Diencephalon (tissue), 1 donor: Measurements from ENCODE around the gene PIGO. TPM values are rescaled to one million over a fixed set of nuclear protein-coding genes. Genes with fewer than 3 reads are reported as not detected.

Source experiments
- small RNA-seq: library from RNA; depleted of rRNA; stranded (forward); fragments of <200 nt; gene quantifications from one replicate; pipeline ENCODE3, GENCODE V24; 2014
- total RNA-seq: library from RNA; depleted of rRNA; stranded (reverse); fragments of >200 nt; gene quantifications from one replicate; pipeline ENCODE4 v1.2.3, GENCODE V29; 2014

PIGO gene
- 9.9 TPM for total RNA-seq

GRCh38 chr9:35096035-35096849 lies at the start of gene PIGO:
PIGO (minus strand) TSS chr9:35096591; CDS start chr9:35095565, 1,026 bp downstream.

GRCh38 chr9:35115680-35116538 lies 19.5 kb upstream of the PIGO start, which contains the start of gene ATOSB:
ATOSB (minus strand) TSS chr9:35115862; CDS start chr9:35108274, 7,588 bp downstream.

DNA sequence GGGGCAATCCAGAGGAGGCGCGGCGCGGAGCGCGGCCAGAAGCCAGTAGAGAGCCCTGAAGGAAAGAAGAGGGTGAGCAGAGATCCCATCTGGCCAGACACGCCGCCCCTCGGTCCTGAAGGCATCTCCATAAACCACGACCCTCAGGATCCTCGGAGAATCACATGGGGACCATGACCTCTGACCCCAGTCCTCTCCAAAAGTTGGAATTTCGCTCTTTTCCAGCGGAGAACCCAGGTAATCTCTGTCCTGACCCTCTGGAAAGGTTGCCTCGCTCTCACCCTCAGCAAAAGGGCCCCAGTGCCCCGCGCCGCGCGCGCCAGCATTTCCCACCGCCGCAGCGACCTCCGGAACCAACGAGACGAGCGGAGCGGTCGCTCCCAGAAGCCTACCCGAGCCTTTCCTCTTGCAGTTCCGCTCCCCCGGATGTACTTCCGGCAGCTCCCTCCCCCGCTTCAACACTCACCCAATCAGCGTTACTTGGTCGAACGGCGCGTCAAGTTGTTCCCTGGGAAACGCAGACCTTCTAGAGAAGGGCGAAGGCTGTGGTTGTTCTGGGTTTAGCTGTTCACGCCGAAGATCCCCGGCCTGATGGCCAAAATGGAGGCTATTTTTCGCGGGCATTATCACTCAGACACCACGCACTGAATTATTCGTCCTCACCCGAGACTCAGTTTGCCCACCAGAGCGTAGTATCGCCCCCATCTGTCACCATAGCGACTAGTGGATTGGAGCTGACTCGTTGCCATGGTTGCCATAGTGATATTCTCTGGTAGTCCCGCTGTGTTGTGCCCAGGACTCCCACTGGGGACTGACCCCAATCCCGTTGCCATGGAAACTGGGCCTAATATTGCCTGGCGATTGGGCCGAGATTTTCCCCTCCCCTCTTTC lies 6.6 kb upstream of the PIGO start, which contains the start of gene STOML2:
Gene STOML2 (minus strand): TSS at position 363 of the 891 bp plus-strand sequence. CDS start 37 bp downstream, at position 326.

GRCh38 chr9:35079426-35080341 lies 16.7 kb downstream of the PIGO start, which contains the start of gene FANCG:
FANCG (minus strand) TSS chr9:35079942; CDS start chr9:35079524, 418 bp downstream.

GRCh38 chr9:35072461-35073278 lies 23.7 kb downstream of the PIGO start, which contains the start of gene VCP:
VCP (minus strand) TSS chr9:35072625; CDS start chr9:35072353, 272 bp downstream.

Small RNAs within 50 kb of the gene (small RNA-seq; reads per million reads assigned to genes)
- not detected for gene RN7SL338P

Other genes starting within 250 kb of the PIGO start
- gene PHF24, start 138.3 kb downstream of the PIGO start, total RNA-seq = 45.2 TPM
- 35.1 TPM for gene DNAJB5, start 106.8 kb downstream of the PIGO start, total RNA-seq
- 193 TPM for gene VCP, start 24.0 kb downstream of the PIGO start, total RNA-seq
- 26.5 TPM for gene FANCG, start 16.6 kb downstream of the PIGO start, total RNA-seq
- 69.2 TPM for gene STOML2, start 6.5 kb upstream of the PIGO start, total RNA-seq
- 19.4 TPM for gene ATOSB, start 19.3 kb upstream of the PIGO start, total RNA-seq
- gene UNC13B, start 65.4 kb upstream of the PIGO start, total RNA-seq = 26.5 TPM